Mesenchymal stem cell (in vitro differentiated cells and primary cell): ENCODE data around the gene STAC2.

Experiments used
- DNase-seq: peaks from one replicate; pipeline ENCODE4 v3.0.0-alpha.2; 2013
- H2AFZ ChIP-seq: one replicate; pipeline ENCODE4 v1.6.1; 2013; ENCODE audit warnings: low read depth, mild to moderate bottlenecking, control low read depth, inconsistent platforms, low read length, moderate library complexity
- H2AK5ac ChIP-seq: 2 replicates; pipeline ENCODE4 v1.6.1; 2013; ENCODE audit warnings: low read length, moderate library complexity, mild to moderate bottlenecking, inconsistent platforms; ENCODE audit not compliant: severe bottlenecking
- H2BK120ac ChIP-seq: one replicate; pipeline ENCODE4 v1.6.1; 2013; ENCODE audit warnings: low read depth, mild to moderate bottlenecking, inconsistent platforms, low read length, moderate library complexity
- H2BK12ac ChIP-seq, 2 experiments: one replicate each; pipeline ENCODE4 v1.6.1; 2013; ENCODE audit warnings: inconsistent platforms in 2 of 2, low read length in 2 of 2, mild to moderate bottlenecking in 2 of 2, moderate library complexity in 2 of 2, control low read depth in 1 of 2
- H2BK15ac ChIP-seq: one replicate; pipeline ENCODE4 v1.6.1; 2013; ENCODE audit warnings: mild to moderate bottlenecking, low read depth, inconsistent platforms; ENCODE audit not compliant: poor library complexity, severe bottlenecking
- H2BK5ac ChIP-seq: 2 replicates; pipeline ENCODE4 v1.6.1; 2013; ENCODE audit warnings: low read depth, mild to moderate bottlenecking, low read length, control low read depth, inconsistent platforms; ENCODE audit not compliant: poor library complexity, severe bottlenecking
- H3K14ac ChIP-seq, 2 experiments: one replicate each; pipeline ENCODE4 v1.6.1; 2013; ENCODE audit warnings: inconsistent platforms in 2 of 2, low read length in 2 of 2, control low read depth in 1 of 2, mild to moderate bottlenecking in 1 of 2, moderate library complexity in 1 of 2
- H3K18ac ChIP-seq, 2 experiments: one replicate each; pipeline ENCODE4 v1.6.1; 2013; ENCODE audit warnings: inconsistent platforms in 2 of 2, low read length in 2 of 2, control low read depth in 1 of 2, low read depth in 1 of 2, mild to moderate bottlenecking in 1 of 2
- H3K23ac ChIP-seq, 2 experiments: one replicate each; pipeline ENCODE4 v1.6.1; 2013; ENCODE audit warnings: inconsistent platforms in 2 of 2, low read length in 2 of 2, mild to moderate bottlenecking in 2 of 2, moderate library complexity in 2 of 2, control low read depth in 1 of 2
- H3K27ac ChIP-seq: 2 replicates; pipeline ENCODE4 v1.5.1; 2013; ENCODE audit warnings: mild to moderate bottlenecking, moderate library complexity, low read length, control low read depth, inconsistent platforms; ENCODE audit not compliant: poor library complexity, severe bottlenecking
- H3K27me3 ChIP-seq, 2 experiments: 2 replicates each; pipeline versions ENCODE4 v1.6.1 to v1.7.0; 2013; ENCODE audit warnings: low read length in 2 of 2, mild to moderate bottlenecking in 2 of 2, moderate library complexity in 2 of 2, control low read depth in 1 of 2, inconsistent platforms in 1 of 2; ENCODE audit not compliant: control insufficient read depth in 1 of 2, insufficient read depth in 1 of 2
- H3K36me3 ChIP-seq, 2 experiments: 2 replicates each; pipeline versions ENCODE4 v1.6.1 to v1.7.0; 2013; ENCODE audit warnings: low read length in 2 of 2, control low read depth in 1 of 2, inconsistent platforms in 1 of 2, low read depth in 1 of 2, mild to moderate bottlenecking in 1 of 2; ENCODE audit not compliant: insufficient read depth in 2 of 2, control insufficient read depth in 1 of 2
- H3K4ac ChIP-seq, 2 experiments: one replicate each; pipeline ENCODE4 v1.6.1; 2013; ENCODE audit warnings: inconsistent platforms in 2 of 2, low read length in 2 of 2, mild to moderate bottlenecking in 2 of 2, moderate library complexity in 2 of 2, control low read depth in 1 of 2, low read depth in 1 of 2
- H3K4me1 ChIP-seq: 2 replicates; pipeline ENCODE4 v1.6.1; 2013; ENCODE audit warnings: low read depth, low read length, control low read depth; ENCODE audit not compliant: control insufficient read depth, insufficient read depth
- H3K4me2 ChIP-seq: 2 replicates; pipeline ENCODE4 v1.6.1; 2013; ENCODE audit warnings: low read length, mild to moderate bottlenecking, inconsistent platforms; ENCODE audit not compliant: poor library complexity, severe bottlenecking
- H3K4me3 ChIP-seq, 2 experiments: 2 replicates each; pipeline versions ENCODE4 v1.5.1 to v1.7.0; 2013; ENCODE audit warnings: low read length in 2 of 2, mild to moderate bottlenecking in 2 of 2, control low read depth in 1 of 2, low read depth in 1 of 2; ENCODE audit not compliant: insufficient read depth in 1 of 2
- H3K79me1 ChIP-seq: replicated peaks from 2 replicates; pipeline ENCODE4 v1.6.1; 2013; ENCODE audit warnings: mild to moderate bottlenecking, control low read depth, low read length, inconsistent platforms; ENCODE audit not compliant: poor library complexity, severe bottlenecking
- H3K9ac ChIP-seq: 2 replicates; pipeline ENCODE4 v1.7.0; 2013; ENCODE audit warnings: mild to moderate bottlenecking, low read length, moderate library complexity
- H3K9me3 ChIP-seq: 2 replicates; pipeline ENCODE4 v1.7.0; 2013; ENCODE audit warnings: mild to moderate bottlenecking, low read length; ENCODE audit not compliant: control insufficient read depth
- H4K8ac ChIP-seq: one replicate; pipeline ENCODE4 v1.6.1; 2013; ENCODE audit warnings: inconsistent platforms, mild to moderate bottlenecking, low read length, moderate library complexity
- H4K91ac ChIP-seq: one replicate; pipeline ENCODE4 v1.6.1; 2013; ENCODE audit warnings: mild to moderate bottlenecking, low read length, inconsistent platforms
- WGBS: methylation state at CpG from one replicate; pipeline ENCODE4 v1.1.7; 2013; ENCODE audit warnings: mixed read lengths; 5-methylcytosine and 5-hydroxymethylcytosine counted together

The STAC2 gene

DNA sequence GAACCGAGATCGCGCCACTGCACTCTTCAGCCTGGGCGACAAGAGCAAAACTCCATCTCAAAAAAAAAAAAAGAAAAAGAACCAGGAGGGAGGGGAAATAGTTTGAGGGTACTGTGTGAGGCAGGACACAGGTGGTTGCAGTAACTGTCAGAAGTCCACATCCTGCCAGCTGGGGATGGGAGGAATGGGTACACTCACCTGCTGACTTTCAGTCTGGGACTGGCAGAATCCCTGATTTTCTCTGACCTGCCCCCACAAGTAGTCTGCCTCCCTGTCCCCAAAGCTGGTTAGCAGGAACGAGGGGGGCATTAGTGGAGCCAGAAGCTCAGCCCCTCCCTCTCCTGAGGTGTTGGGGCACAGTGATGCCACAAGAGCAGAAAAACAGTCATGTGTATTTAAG is 52.7 kb downstream of the STAC2 start:
- Histone ChIP-seq H3K4me2 (no peak overlapping the region), H3K27ac (no peak overlapping the region), H4K8ac (no peak overlapping the region), H2AFZ (no peak overlapping the region), H3K79me1 (no peaks in the 10 kb centered on the region), H2BK5ac (no peak overlapping the region), H3K4ac (no peak overlapping the region), H3K18ac (no peak overlapping the region), H2BK15ac (no peak overlapping the region), H2BK12ac (no peak overlapping the region), H3K23ac (no peak overlapping the region), H4K91ac (no peak overlapping the region), H3K4me3 (no peak overlapping the region), H3K36me3 (peaks cover 30 to 37% of the 10 kb centered on the region in 2 experiments), H2BK120ac (no peak overlapping the region), H3K27me3 (peaks cover 3 to 25% of the 10 kb centered on the region in 2 experiments), H3K4me1 (peaks cover 4% of the 10 kb centered on the region), H3K14ac (no peak overlapping the region), H2AK5ac (no peak overlapping the region), H3K9ac (no peak overlapping the region), H3K9me3 (no peaks in the 10 kb centered on the region)
- no peak for DNase-seq
- 56% methylated on average over 1 of the region's 5 CpGs for WGBS

DNA sequence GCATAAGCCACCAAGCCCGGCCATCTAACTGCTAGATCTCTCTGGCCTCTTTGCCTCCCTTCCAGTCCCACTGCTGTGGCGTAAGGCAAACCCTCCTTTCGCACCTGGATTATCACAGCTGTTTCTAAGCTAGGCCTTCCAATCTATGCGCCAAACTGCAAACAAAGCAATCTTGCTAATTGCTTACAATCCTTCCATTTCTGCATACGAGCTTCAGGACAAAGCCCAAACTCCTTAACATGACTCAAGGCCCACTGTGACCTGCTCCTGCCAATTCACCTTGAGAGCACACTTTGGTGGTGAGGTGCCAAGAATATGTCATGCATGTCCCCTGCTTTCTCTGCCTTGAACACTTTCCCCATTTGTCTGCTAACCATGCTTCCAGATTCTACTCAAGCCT is 53.8 kb downstream of the STAC2 start:
- H4K91ac ChIP-seq = no peak overlapping the region
- peaks cover 19 to 25% of the 10 kb centered on the region in 2 experiments for H3K36me3 ChIP-seq
- no peaks in the 10 kb centered on the region for H3K79me1 ChIP-seq
- no peak overlapping the region for H2BK5ac ChIP-seq
- peaks cover 3 to 30% of the 10 kb centered on the region in 2 experiments for H3K27me3 ChIP-seq
- H3K4ac ChIP-seq = no peak overlapping the region
- no peak overlapping the region for H3K27ac ChIP-seq
- H3K9me3 ChIP-seq = no peaks in the 10 kb centered on the region
- H3K23ac ChIP-seq = no peak overlapping the region
- H4K8ac ChIP-seq = no peak overlapping the region
- H3K18ac ChIP-seq = no peak overlapping the region
- 94% methylated on average over 5 of the region's 5 CpGs for WGBS
- no peak overlapping the region for H3K14ac ChIP-seq
- no peak overlapping the region for H2AFZ ChIP-seq
- H2BK15ac ChIP-seq = no peak overlapping the region
- no peak overlapping the region for H3K4me2 ChIP-seq
- no peak overlapping the region for H2AK5ac ChIP-seq
- H3K4me1 ChIP-seq = peaks cover 4% of the 10 kb centered on the region
- H3K4me3 ChIP-seq = no peak overlapping the region
- H3K9ac ChIP-seq = no peak overlapping the region
- H2BK120ac ChIP-seq = no peak overlapping the region
- H2BK12ac ChIP-seq = no peak overlapping the region
- no peak for DNase-seq

DNA sequence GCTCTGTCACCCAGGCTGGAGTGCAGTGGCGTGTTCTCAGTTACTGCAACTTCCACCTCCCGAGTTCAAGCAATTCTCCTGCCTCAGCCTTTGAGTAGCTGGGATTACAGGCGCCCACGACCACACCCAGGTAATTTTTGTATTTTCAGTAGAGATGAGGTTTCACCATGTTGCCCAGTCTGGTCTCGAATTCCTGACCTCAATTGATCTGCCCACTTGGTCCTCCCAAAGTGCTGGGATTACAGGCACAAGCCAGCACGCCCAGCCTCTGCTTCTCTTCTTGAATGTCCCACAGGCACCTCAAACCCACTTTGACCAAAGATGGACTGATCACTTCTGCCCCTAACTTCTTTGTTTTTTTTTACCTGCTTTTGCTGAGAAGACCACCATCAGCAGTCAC is 55.2 kb downstream of the STAC2 start:
- peaks cover 16 to 43% of the 10 kb centered on the region in 2 experiments for H3K27me3 ChIP-seq
- 79% methylated on average over 4 of the region's 6 CpGs for WGBS

DNA sequence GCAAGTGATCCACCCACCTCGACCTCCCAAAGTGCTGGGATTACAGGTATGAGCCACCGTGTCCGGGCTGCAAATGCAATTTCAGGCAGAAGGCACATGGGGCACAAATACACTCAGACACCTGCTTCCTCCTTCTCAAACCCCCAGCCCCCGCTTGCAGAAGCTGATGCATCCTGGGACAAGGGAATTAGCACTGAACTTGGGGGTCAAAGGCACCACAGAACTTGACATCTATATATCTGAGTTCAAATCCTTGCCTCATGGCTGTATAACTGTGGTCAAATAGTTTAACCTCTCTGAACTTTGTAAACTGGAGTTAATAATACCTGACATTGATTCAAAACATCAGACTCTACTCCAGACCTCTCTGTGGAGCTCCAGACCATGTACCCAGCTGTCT is 55.6 kb downstream of the STAC2 start:
- Histone ChIP-seq H2BK120ac (no peak overlapping the region), H3K4me2 (no peak overlapping the region), H3K27me3 (peaks cover 21 to 48% of the 10 kb centered on the region in 2 experiments), H4K8ac (no peak overlapping the region), H3K14ac (no peak overlapping the region), H3K79me1 (no peaks in the 10 kb centered on the region), H3K27ac (no peak overlapping the region), H4K91ac (no peak overlapping the region), H3K23ac (no peak overlapping the region), H3K9ac (no peak overlapping the region), H2BK5ac (no peak overlapping the region), H3K4ac (no peak overlapping the region), H3K18ac (no peak overlapping the region), H3K4me1 (peaks cover 5% of the 10 kb centered on the region), H2BK12ac (no peak overlapping the region), H2BK15ac (no peak overlapping the region), H3K9me3 (no peaks in the 10 kb centered on the region), H2AK5ac (no peak overlapping the region), H2AFZ (no peak overlapping the region), H3K4me3 (no peak overlapping the region), H3K36me3 (peaks cover under 1 to 10% of the 10 kb centered on the region in 2 experiments)
- WGBS = 95% methylated on average over 4 of the region's 4 CpGs
- DNase-seq = no peak

More for the DNA sequence above, 55.2 kb downstream of the STAC2 start:
- H2BK15ac ChIP-seq = no peak overlapping the region
- H4K91ac ChIP-seq = no peak overlapping the region
- no peak overlapping the region for H3K4me3 ChIP-seq
- H2BK12ac ChIP-seq = no peak overlapping the region
- H3K4me2 ChIP-seq = no peak overlapping the region
- H3K9me3 ChIP-seq = no peaks in the 10 kb centered on the region
- H3K36me3 ChIP-seq = peaks cover 5 to 15% of the 10 kb centered on the region in 2 experiments
- no peak overlapping the region for H2AK5ac ChIP-seq
- no peak overlapping the region for H3K27ac ChIP-seq
- no peak overlapping the region for H3K4ac ChIP-seq
- H3K79me1 ChIP-seq = no peaks in the 10 kb centered on the region
- H4K8ac ChIP-seq = no peak overlapping the region
- H3K23ac ChIP-seq = no peak overlapping the region
- peaks cover 4% of the 10 kb centered on the region for H3K4me1 ChIP-seq
- no peak overlapping the region for H3K18ac ChIP-seq
- H2AFZ ChIP-seq = no peak overlapping the region
- H2BK120ac ChIP-seq = no peak overlapping the region
- no peak overlapping the region for H2BK5ac ChIP-seq
- DNase-seq = no peak
- no peak overlapping the region for H3K9ac ChIP-seq
- H3K14ac ChIP-seq = no peak overlapping the region
